GM19438 (cell line): Measurements from ENCODE around the gene IFNA16.
"Not testable (repeated sequence)": the region's sequence is repeated elsewhere in the genome, so short reads cannot be mapped to it uniquely, and the experiment has no call there.

Source experiments
- ATAC-seq: cut with Tn5 transposase; IDR thresholded peaks from one replicate; pipeline ENCODE4 v1.9.1; 2021; ENCODE audit warnings: low read depth; ENCODE audit not compliant: unreplicated experiment

The IFNA16 gene

DNA sequence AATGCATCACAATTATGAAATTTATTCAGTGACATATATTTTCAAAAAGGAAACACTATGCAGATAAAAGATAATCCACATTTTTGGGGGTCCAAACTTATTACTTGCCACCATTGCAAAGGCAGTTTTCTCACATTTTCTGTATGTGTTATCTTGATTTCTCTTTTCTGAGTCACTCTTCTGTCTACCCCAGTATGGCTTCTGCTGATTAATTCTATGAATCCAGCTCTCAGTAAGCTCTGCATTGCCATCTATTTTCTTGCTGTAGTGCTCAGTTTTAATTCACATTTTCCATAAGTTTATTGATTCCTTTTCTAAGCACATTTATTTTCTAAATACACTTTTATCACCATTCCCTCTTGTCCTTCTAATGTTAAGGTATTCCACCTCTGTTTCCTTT is 11.9 kb downstream of the IFNA16 start:
- no peak for ATAC-seq

DNA sequence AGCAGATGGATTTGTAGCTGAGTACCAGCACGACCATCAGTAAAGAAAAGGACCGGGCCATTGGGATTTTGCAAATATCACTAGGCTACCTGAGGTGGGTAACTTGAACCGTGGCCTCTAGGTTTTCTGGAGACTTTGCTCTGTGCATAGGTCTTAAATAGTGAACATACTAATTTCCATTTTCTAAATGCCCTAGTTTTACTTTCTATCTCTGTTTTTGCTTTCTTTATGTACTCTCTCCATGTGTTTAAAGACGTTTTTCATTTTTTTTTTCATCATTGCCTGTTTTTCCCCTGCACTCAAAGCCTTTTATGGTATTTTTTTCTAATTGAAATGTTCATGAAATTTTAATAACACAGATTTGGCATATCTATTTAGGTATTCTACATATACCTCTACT is 15.0 kb downstream of the IFNA16 start, which contains the start of gene IFNA7:
Gene IFNA7 (minus strand): TSS at position 101 of the 400 bp plus-strand sequence. CDS start 40 bp downstream, at position 61.
- ATAC-seq = not testable (repeated sequence)

DNA sequence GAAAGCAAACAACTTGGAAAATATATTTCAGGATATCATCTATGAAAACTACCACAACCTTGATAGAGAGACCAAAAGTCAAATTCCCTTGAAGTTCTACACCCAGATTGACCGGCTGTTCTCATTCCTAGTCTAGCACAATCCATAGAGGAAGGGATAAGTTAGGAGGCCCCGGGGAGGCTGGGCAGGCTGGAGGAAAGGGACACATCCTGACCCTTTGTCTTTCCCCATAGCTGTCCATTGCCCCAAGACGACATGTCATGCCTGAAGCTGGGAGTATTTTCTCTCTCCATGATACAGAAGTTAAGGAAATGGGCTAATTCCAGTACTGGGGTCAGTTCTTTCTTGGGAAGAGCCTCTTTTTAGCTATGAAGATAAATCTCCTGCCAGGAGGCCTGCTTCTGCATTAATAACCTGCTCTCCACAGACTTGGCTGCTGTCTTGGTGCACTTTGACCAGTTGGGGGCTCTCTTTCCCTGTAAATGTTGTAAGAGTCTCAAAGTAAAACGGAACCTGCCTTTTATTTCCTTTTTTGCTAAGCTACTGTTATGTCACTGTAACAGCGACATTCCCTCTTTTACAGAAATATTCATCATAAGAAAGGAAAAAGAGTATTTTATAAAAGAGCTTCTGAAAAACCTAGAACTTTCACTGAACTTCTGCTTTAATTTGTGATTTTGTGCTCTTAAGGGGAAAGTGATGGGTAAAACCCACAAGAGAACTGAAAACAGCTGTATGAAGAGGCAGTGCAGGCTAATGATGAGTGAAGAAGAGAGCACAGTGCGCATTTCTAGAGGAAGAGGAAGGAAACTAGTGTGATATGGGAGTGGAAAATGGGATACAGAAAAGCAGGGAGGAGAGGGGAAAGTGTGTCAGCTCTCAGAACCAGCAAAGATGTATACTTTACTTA is 22.0 kb downstream of the IFNA16 start:
- ATAC-seq = peak; percentile 90

DNA sequence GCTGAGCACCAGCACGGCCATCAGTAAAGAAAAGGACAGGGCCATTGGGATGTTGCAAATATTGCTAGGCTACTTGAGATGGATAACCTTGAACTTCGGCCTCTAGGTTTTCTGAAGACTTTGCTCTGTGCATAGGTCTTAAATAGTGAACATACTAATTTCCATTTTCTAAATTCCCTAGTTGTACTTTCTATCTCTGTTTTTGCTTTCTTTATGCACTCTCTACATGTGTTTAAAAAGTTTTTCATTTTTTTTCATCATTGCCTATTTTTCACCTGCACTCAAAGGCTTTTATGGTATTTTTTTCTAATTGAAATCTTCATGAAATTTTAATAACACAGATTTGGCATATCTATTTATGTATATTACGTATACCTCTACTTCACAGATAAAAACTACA is 29.6 kb downstream of the IFNA16 start, which contains the start of gene IFNA4:
Gene IFNA4 (minus strand): TSS at position 101 of the 400 bp plus-strand sequence. CDS start 56 bp downstream, at position 45.
- ATAC-seq = not testable (repeated sequence)

DNA sequence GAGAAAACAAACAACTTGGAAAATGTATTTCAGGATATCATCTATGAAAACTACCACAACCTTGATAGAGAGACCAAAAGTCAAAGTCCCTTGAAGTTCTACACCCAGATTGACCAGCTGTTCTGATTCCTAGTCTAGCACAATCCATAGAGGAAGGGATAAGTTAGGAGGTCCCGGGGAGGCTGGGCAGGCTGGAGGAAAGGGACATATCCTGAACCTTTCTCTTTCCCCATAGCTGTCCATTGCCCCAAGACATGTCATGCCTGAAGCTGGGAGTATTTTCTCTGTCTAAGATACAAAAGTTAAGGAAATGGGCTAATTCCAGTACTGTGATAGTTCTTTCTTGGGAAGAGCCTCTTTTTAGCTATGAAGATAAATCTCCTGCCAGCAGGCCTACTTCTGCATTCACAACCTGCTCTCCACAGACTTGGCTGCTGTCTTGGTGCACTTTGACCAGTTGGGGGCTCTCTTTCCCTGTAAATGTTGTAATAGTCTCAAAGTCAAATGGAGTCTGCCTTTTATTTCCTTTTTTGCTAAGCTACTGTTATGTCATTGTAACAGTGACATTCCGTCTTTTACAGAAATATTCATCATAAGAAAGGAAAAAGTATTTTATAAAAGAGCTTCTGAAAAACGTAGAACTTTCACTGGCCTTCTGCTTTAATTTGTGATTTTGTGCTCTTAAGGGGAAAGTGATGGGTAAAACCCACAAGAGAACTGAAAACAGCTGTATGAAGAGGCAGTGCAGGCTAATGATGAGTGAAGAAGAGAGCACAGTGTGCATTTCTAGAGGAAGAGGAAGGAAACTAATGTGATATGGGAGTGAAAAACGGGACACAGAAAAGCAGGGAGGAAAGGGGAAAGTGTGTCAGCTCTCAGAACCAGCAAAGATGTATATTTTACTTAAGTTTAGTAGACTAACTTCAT is 34.0 kb downstream of the IFNA16 start:
- peak; percentile 86 for ATAC-seq

DNA sequence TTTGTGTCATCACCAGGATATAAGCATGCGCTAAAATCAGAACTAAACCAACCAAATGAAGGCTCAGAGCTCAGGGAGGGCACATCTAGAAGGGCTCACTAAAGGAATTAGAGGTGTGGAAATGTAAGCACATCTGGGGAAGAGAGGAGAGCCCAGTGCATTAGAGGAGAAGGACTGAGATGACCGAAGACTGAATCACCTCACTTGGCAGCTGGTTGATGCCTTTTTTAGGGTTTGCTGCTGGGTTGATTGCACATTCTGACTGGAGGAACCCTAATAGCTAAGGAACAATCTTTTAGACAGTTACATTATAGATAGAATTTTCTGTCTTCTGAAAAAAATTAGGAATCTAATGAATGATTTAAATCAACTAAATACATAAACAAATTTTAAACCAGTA is 42.4 kb downstream of the IFNA16 start:
- ATAC-seq = no peak

DNA sequence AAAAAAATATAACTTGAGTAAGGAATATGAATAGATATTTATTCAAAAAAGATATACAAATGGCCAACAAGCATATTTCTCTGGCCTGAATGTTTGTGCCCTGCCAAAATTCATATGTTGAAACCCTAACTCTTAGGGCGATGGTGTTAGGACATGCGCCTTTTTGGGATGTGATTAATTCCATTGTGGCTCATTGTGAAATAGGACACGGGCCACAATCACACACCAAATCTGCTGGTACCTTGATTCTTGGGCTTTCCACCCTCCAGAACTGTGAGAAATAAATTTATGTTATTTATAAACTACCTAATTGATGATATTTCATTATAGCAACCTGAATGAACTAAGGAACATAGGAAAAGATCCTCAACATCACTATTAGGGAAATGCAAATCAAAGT is 45.0 kb downstream of the IFNA16 start:
- no peak for ATAC-seq

DNA sequence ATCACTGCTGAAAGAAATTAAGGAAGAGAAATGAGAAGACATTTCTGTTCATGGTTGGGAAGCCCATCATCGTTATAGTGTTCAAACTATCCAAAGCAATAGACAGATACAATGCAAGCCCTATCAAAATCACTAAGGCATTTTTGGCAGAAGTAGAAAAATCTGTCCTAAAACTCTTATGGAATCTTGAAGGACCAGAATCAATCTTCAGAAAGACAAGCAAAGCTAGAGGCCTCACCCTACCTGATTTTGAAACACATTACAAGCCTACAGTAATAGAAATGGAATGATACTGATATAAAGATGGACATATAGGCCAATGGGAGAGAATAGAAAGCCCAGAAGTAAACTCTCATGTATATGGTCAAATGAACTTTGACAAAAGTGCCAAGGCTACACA is 45.8 kb downstream of the IFNA16 start:
- no peak for ATAC-seq

DNA sequence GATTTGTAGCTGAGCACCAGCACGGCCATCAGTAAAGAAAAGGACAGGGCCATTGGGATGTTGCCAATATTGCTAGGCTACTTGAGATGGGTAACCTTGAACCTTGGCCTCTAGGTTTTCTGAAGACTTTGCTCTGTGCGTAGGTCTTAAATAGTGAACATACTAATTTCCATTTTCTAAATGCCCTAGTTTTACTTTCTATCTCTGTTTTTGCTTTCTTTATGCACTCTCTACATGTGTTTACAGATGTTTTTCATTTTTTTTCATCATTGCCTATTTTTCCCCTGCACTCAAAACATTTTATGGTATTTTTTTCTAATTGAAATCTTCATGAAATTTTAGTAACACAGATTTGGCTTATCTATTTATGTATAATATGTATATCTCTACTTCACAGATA is 50.6 kb downstream of the IFNA16 start, which contains the start of gene IFNA21:
Gene IFNA21 (minus strand): TSS at position 101 of the 400 bp plus-strand sequence. CDS start 48 bp downstream, at position 53.
- not testable (repeated sequence) for ATAC-seq
